HEK293T (cell line): ENCODE results near the gene FNTB.

Experiments
- BHLHE40 ChIP-seq: fragments of 450-650 bp; IDR thresholded peaks from 2 replicates; pipeline ENCODE4 v1.6.1; 2016; ENCODE audit warnings: mild to moderate bottlenecking, moderate library complexity, borderline replicate concordance
- CTBP1 ChIP-seq: fragments of 450-650 bp; IDR thresholded peaks from 2 replicates; pipeline ENCODE4 v1.6.1; 2016; ENCODE audit warnings: borderline replicate concordance
- ELF4 ChIP-seq: fragments of 450-650 bp; IDR thresholded peaks from 2 replicates; pipeline ENCODE4 v1.6.1; 2017; ENCODE audit warnings: antibody characterized with exemption
- FOXA1 ChIP-seq: fragments of 450-650 bp; IDR thresholded peaks from 2 replicates; pipeline ENCODE4 v1.6.1; 2016; ENCODE audit warnings: mild to moderate bottlenecking
- FOXK2 ChIP-seq: fragments of 450-650 bp; IDR thresholded peaks from 2 replicates; pipeline ENCODE4 v1.6.1; 2016; ENCODE audit warnings: mild to moderate bottlenecking
- FOXM1 ChIP-seq: fragments of 450-650 bp; IDR thresholded peaks from 2 replicates; pipeline ENCODE4 v1.6.1; 2017; ENCODE audit warnings: mild to moderate bottlenecking, borderline replicate concordance
- HDGF ChIP-seq: fragments of 450-650 bp; IDR thresholded peaks from 2 replicates; pipeline ENCODE4 v1.6.1; 2017; ENCODE audit warnings: antibody characterized with exemption, borderline replicate concordance
- SUZ12 ChIP-seq: fragments of 450-650 bp; IDR thresholded peaks from 2 replicates; pipeline ENCODE4 v1.6.1; 2016; ENCODE audit warnings: mild to moderate bottlenecking
- TARDBP ChIP-seq: fragments of 450-650 bp; IDR thresholded peaks from 2 replicates; pipeline ENCODE4 v1.6.1; 2016

GRCh38 chr14:65074449-65075150 is 87.9 kb downstream of the FNTB start:
- TF ChIP-seq FOXM1: no peak
- TF ChIP-seq FOXA1: no peak
- no peak for TF ChIP-seq ELF4
- no peak for TF ChIP-seq CTBP1
- no peak for TF ChIP-seq BHLHE40
- TF ChIP-seq HDGF: no peak
- TF ChIP-seq TARDBP: no peak
- no peak for TF ChIP-seq SUZ12
- no peak for TF ChIP-seq FOXK2
